ENCODE measurements around the gene PLXNA4.

GRCh38 chr7:132516042-132516840 is 60.0 kb downstream of the PLXNA4 start:
- TF ChIP-seq POLR2A (IDR thresholded peaks at IDR 0.05) (no peak), CTCF (IDR thresholded peaks at IDR 0.05) (no peak)
